ENCODE results near the gene TUBGCP2.

The TUBGCP2 gene

DNA sequence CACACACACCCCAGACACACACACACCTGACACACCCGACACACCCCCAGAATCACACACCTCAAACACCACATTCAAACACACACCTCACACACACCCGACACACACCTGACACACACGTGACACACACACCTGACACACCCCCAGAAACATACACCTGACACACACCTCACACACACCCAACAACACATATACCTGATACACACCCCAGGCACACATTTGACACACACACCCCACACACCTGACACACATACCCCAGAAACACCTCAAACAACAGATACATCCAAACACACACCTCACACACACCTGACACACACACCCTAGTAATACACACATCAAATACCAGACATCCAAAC lies 28.7 kb upstream of the TUBGCP2 start:
- no peak for TF ChIP-seq TAF1 (IDR thresholded peaks at IDR 0.05; ENCODE audit: borderline replicate concordance, insufficient read depth, low read length)
- no peak for TF ChIP-seq POLR2AphosphoS5 (IDR thresholded peaks at IDR 0.05; ENCODE audit: low read depth, low read length)
- no peak for TF ChIP-seq SIN3A (IDR thresholded peaks at IDR 0.05; ENCODE audit: borderline replicate concordance, insufficient read depth, low read length)
- TF ChIP-seq REST (IDR thresholded peaks at IDR 0.05; ENCODE audit: insufficient read depth in 1 of 2, low read depth in 2 of 2, low read length in 2 of 2) = no peak
- TF ChIP-seq FOXP2 (optimal IDR thresholded peaks at IDR 0.05; ENCODE audit: borderline replicate concordance, extremely low read depth, extremely low read length, insufficient read depth) = no peak

- TF ChIP-seq POLR2AphosphoS5 (IDR thresholded peaks at IDR 0.05; ENCODE audit: low read depth, low read length) (no peak), REST (IDR thresholded peaks at IDR 0.05; ENCODE audit: insufficient read depth in 1 of 2, low read depth in 2 of 2, low read length in 2 of 2) (no peak), TAF1 (IDR thresholded peaks at IDR 0.05; ENCODE audit: borderline replicate concordance, insufficient read depth, low read length) (no peak)
Observed at GRCh38 chr10:133336577-133337369, 28.1 kb upstream of the TUBGCP2 start, which contains the start of gene CALY. TSS of gene CALY (minus strand) at chr10:133336896. CDS start at chr10:133328989, 7,907 bp downstream.

GRCh38 chr10:133336118-133336576 lies 27.5 kb upstream of the TUBGCP2 start:
- no peak for TF ChIP-seq REST (IDR thresholded peaks at IDR 0.05; ENCODE audit: insufficient read depth in 1 of 2, low read depth in 2 of 2, low read length in 2 of 2)
- no peak for TF ChIP-seq POLR2AphosphoS5 (IDR thresholded peaks at IDR 0.05; ENCODE audit: low read depth, low read length)
- TF ChIP-seq SIN3A (IDR thresholded peaks at IDR 0.05; ENCODE audit: borderline replicate concordance, insufficient read depth, low read length) = no peak
- no peak for TF ChIP-seq FOXP2 (optimal IDR thresholded peaks at IDR 0.05; ENCODE audit: borderline replicate concordance, extremely low read depth, extremely low read length, insufficient read depth)
- TF ChIP-seq TAF1 (IDR thresholded peaks at IDR 0.05; ENCODE audit: borderline replicate concordance, insufficient read depth, low read length) = no peak

DNA sequence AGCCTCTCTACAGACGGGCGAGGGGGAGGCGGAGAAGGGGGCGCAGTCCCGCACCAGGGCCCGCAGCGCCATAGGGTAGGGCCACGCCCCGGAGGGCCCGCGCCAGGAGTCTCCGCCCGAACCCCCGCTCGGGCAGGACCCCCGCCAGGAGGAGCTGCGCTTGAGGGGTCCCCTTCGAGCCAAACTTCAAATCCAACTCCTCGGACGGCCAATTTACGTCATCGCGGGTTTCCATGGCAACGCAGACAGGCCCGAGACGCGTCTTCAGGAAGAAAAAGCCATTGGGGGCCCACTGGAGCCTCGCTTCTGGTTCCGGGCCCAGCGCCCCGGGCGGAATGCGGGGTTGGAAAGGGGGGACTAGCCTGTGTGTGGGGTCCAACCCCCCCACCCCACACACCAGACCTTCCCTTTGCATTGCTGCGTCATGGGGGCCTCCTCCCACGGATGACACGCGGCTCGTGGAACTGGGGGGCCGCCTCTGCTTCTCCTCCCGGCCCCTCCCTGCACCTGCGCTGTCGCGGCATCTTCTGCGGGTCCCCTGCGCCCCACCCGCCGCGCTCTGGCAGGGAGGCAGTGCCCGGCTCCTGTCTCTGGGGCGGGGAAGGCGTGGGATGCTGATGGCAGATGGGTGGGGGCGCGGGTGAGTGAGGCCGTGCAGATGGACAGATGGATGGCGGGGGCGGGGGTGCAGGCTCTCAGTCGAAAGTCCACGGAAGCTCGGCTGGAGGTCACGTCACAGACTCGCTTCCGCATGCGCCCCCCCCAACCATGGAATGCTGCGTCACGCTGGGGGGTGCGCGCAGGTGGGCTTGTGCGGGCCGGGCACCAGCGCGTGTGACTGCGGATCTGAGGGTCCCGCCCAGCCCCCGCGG lies 26.8 kb upstream of the TUBGCP2 start:
- no peak for TF ChIP-seq POLR2AphosphoS5 (IDR thresholded peaks at IDR 0.05; ENCODE audit: low read depth, low read length)
- no peak for TF ChIP-seq SIN3A (IDR thresholded peaks at IDR 0.05; ENCODE audit: borderline replicate concordance, insufficient read depth, low read length)
- TF ChIP-seq REST (IDR thresholded peaks at IDR 0.05; ENCODE audit: insufficient read depth in 1 of 2, low read depth in 2 of 2, low read length in 2 of 2) = no peak
- TF ChIP-seq FOXP2 (optimal IDR thresholded peaks at IDR 0.05; ENCODE audit: borderline replicate concordance, extremely low read depth, extremely low read length, insufficient read depth) = no peak
- no peak for TF ChIP-seq TAF1 (IDR thresholded peaks at IDR 0.05; ENCODE audit: borderline replicate concordance, insufficient read depth, low read length)
